ENCODE measurements around the gene GLIS1. TPM values are rescaled to one million over a fixed set of nuclear protein-coding genes. Genes with fewer than 3 reads are reported as not detected.
A peak's percentile ranks its signal among the peaks of the same experiment; 100 is the strongest.

GLIS1 gene
- total RNA-seq, 2 donors from 2014 or later: not detected

DNA sequence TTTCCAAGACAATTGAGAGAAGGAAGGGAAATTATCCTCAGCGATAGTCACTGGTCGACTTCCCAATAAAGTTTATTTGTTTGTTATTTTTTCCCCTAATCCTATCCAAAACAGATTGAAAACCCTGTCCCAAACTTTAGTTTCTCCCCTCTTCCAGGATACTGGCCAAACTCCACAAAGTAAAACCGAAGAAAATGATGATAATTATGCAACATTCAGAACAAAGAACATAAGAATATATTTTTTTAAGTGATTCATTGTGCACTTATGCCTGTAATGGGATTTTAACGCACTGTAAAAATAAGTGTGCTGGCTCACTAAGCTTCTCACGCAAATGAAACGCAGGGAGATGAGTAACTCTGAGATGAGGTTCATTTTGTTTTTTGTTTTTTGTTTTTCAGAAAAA lies 6.0 kb downstream of the GLIS1 start:
- ATAC-seq: no peak
- H3K27me3 Mint-ChIP-seq: peaks cover 36 to 44% of the 10 kb centered on the region in 2 donors

DNA sequence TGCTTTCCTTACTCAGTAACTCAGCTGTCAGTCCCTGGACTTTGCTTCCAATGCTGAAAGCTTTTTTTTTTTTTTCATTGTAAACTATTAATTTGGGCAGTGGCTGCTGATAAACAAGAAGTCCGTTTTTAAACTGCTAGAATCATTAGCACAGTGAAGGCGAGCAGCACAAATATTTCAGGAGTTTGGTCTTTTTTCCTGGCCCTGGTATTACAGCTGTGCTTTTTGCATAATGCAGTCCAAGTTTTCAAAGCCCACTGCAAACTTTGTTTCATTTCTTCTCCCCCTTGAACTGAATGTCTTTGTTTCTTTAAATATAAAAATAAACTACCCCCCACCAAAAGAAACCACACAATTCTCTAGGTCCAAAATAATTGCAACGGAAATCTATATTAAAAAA lies 6.6 kb downstream of the GLIS1 start:
- DNase-seq (ENCODE audit: low spot score): no peak
- Mint-ChIP-seq H3K9me3 (no peaks in the 10 kb centered on the region), H3K36me3 (no peaks in the 10 kb centered on the region), H3K27me3 (peaks cover 36 to 44% of the 10 kb centered on the region in 2 donors), H3K4me3 (no peak overlapping the region), H3K4me1 (ENCODE audit: low read depth in 2 of 2) (no peaks in the 10 kb centered on the region), H3K27ac (no peak overlapping the region)
- no peak for ATAC-seq

More for the DNA sequence above, 6.0 kb downstream of the GLIS1 start:
- no peak overlapping the region for H3K4me3 Mint-ChIP-seq
- no peak overlapping the region for H3K27ac Mint-ChIP-seq
- H3K4me1 Mint-ChIP-seq (ENCODE audit: low read depth in 2 of 2): no peaks in the 10 kb centered on the region
- H3K9me3 Mint-ChIP-seq: no peaks in the 10 kb centered on the region
- H3K36me3 Mint-ChIP-seq: no peaks in the 10 kb centered on the region
- no peak for DNase-seq (ENCODE audit: low spot score)

DNA sequence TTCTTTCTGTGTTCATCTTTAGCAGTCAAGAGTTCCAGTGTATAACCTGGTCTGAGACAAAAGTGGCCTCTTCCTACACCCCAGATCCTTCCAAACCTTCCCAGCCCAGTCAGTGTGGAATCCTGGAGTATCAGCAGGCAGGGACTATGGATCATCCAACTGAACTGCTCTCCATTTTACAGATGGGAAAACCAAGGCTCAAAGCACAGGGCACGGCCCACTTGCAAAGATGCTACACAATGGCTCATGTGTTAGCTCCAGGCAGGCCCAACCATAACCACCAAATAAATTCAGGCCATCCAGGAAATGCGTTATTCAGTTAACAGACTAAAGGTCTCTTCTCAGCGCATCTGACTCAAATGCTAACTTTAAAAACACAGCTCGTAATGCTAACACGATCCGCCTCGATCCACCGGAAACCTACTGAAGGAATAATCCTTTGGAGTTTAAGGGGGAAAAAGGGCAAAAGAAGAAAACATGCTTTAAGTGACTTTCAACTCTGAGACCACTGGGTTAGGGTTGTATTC lies 7.1 kb downstream of the GLIS1 start:
- Mint-ChIP-seq H3K27me3 (peaks cover 36 to 42% of the 10 kb centered on the region in 2 donors), H3K9me3 (no peaks in the 10 kb centered on the region), H3K27ac (no peak overlapping the region), H3K36me3 (no peaks in the 10 kb centered on the region), H3K4me1 (ENCODE audit: low read depth in 2 of 2) (no peaks in the 10 kb centered on the region), H3K4me3 (no peak overlapping the region)
- ATAC-seq (no peak), DNase-seq (ENCODE audit: low spot score) (no peak)

DNA sequence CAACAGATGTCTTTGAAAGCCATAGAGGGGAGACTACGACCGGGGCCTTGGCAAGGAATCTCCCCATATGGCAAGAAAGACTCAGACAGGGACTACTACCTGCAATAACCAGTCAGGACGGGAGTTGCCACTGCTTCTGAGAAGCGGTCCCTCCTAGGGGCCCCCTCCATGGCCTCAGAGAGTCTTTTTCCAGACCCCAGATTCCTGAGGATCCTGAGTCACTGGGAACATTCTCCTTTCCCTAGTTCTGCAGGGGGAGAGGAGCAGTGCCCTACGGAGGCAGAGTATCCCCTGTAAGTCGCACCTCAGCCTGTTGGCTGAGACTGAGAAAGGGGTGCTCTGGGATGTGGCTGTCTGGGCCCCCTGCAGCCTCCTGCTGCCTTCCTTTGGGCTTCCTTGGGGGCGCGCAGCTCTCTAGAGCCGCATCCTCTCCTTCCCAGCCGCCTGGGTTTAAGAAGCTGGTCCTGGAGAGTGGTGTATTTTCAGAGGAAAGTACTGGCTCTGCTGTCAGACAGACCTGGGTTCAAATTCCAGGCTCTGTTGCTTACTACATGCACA lies 7.8 kb downstream of the GLIS1 start:
- peaks cover 32 to 35% of the 10 kb centered on the region in 2 donors for H3K27me3 Mint-ChIP-seq
- H3K9me3 Mint-ChIP-seq: no peaks in the 10 kb centered on the region
- no peak for ATAC-seq
- H3K36me3 Mint-ChIP-seq: no peaks in the 10 kb centered on the region
- no peak for DNase-seq (ENCODE audit: low spot score)
- H3K27ac Mint-ChIP-seq: no peak overlapping the region
- no peaks in the 10 kb centered on the region for H3K4me1 Mint-ChIP-seq (ENCODE audit: low read depth in 2 of 2)
- no peak overlapping the region for H3K4me3 Mint-ChIP-seq

DNA sequence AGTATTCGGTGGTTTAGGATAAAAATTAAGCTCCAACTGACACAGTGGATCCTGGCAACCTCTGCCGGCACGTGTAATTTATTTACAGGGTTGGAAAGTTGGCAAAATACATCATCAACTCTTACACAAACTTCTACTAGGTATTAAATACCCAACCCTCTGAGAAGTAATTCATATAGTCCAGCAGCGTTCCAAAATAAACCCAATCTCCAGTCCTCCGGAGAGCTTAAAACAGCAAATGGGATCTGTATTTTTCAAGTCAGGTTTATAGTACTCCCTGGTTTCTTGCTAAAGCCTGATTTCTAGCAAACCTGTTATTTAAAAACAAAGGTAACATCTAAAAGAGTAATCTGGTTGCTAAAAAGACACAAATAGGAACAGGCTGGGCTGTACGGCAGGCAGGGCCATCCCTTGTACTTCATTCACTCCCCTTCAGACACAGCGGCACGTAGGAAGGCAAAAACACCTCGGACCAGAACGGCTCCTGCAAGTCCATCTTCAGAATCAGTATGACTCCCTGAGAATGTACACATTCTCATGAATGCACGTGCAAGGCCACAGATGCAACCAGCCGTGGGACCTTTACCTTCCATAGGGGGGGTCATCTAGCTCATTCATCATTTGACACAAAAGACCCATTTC lies 8.6 kb downstream of the GLIS1 start:
- no peaks in the 10 kb centered on the region for H3K9me3 Mint-ChIP-seq
- H3K27ac Mint-ChIP-seq: no peak overlapping the region
- no peaks in the 10 kb centered on the region for H3K36me3 Mint-ChIP-seq
- H3K4me1 Mint-ChIP-seq (ENCODE audit: low read depth in 2 of 2): no peaks in the 10 kb centered on the region
- ATAC-seq (no peak), DNase-seq (ENCODE audit: low spot score) (no peak)
- no peak overlapping the region for H3K4me3 Mint-ChIP-seq
- peaks cover 27 to 28% of the 10 kb centered on the region in 2 donors for H3K27me3 Mint-ChIP-seq

DNA sequence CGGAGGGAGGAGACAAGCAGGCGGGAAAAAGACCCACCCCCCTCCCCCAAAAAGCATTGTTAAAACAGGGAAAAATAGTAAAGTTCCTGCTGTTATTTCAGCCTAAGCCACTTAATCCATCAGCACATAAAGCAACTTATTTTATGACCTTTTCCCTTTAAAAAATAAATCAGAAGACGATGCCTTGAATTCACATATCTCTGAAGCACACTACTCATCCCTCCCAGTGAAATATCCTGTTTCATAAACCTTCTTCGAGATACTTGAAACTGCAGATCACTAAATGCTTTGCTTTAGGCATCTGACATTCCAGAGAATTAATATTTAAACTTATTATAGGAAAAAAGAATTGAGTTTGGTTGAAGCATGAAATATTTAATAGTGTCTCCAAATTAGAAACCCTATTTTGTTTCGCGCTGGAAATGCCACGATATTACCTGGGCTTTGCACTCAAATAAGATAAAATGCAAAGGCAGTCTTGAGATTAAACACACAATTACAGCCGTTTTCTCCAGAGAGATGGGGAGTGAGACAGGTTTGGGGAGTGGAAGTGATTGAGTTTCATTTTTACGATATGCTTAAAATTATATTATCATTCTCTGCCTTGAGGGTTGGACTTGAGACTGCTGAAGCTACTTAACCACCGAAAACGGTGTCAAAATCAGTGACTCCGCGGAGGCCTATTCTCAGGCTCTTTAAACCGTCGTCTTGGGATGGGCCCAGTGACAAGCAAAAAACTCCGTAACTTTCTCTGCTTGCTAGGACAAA lies 9.3 kb downstream of the GLIS1 start:
- DNase-seq (ENCODE audit: low spot score) (no peak), ATAC-seq (no peak)
- peaks cover 21 to 23% of the 10 kb centered on the region in 2 donors for H3K27me3 Mint-ChIP-seq
- no peak overlapping the region for H3K27ac Mint-ChIP-seq
- H3K4me1 Mint-ChIP-seq (ENCODE audit: low read depth in 2 of 2): no peaks in the 10 kb centered on the region
- no peaks in the 10 kb centered on the region for H3K9me3 Mint-ChIP-seq
- H3K4me3 Mint-ChIP-seq: no peak overlapping the region
- H3K36me3 Mint-ChIP-seq: no peaks in the 10 kb centered on the region

DNA sequence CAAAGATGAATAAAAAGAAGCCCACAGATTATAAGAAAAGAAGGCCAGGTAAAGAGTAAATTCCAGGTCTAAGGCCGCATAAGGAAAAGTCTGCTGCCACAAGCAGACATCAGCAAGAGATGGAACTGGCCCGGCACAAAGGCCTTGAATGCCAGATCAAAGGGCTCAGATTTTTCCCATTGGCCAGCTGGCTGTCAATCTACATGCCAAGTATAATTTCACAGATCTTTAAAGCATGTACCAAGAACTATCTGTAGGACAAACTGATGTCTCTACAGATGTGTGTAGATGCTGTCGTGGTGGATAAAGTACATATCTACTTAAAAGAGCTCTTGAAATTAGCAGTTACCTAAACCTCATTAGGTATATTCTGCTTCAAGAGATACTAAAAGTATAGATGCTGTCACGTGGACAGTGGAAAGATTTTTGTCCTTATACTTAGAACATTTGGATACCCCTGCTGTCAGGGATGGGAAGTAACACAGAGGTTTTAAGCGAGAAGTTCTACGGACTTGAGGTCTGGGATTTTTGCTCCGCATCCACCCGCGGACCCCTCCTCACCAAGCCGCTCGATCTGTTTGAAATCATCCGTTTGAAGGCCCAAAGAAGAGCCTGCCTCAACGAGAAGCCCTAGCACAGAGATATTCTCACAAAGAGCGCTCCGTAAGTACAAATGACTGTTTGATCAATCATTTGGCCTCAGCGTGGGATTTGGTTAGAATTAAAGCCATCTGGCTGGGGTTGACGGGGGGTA lies 10.1 kb downstream of the GLIS1 start:
- no peaks in the 10 kb centered on the region for H3K4me1 Mint-ChIP-seq (ENCODE audit: low read depth in 2 of 2)

DNA sequence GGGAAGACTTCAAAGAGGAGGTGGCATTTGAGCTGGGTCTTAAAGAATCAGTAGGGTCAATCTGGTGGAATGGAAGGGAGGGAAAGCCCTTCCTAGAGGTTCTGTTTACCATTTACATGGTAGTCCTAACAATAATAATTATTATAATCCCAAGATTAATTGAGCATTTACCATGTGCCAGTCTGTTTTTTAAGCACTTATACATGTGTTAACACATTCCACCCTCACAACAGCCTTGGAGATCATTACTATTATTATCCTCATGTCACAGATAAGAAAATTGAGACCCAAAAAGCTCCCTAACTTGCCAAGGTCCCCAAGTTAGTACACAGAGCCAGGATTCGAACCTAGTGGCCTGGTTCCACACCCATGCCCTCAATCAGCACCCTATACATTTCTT lies 10.8 kb downstream of the GLIS1 start:
- Mint-ChIP-seq H3K36me3 (no peaks in the 10 kb centered on the region), H3K4me3 (no peak overlapping the region), H3K27ac (no peak overlapping the region), H3K27me3 (peaks cover 7 to 13% of the 10 kb centered on the region in 2 donors), H3K9me3 (no peaks in the 10 kb centered on the region), H3K4me1 (ENCODE audit: low read depth in 2 of 2) (no peaks in the 10 kb centered on the region)
- no peak for DNase-seq (ENCODE audit: low spot score)
- no peak for ATAC-seq

More for the DNA sequence above, 10.1 kb downstream of the GLIS1 start:
- no peak overlapping the region for H3K27ac Mint-ChIP-seq
- no peak overlapping the region for H3K4me3 Mint-ChIP-seq
- H3K9me3 Mint-ChIP-seq: no peaks in the 10 kb centered on the region
- DNase-seq (ENCODE audit: low spot score) (no peak), ATAC-seq (no peak)
- H3K27me3 Mint-ChIP-seq: peaks cover 13 to 19% of the 10 kb centered on the region in 2 donors
- H3K36me3 Mint-ChIP-seq: no peaks in the 10 kb centered on the region

DNA sequence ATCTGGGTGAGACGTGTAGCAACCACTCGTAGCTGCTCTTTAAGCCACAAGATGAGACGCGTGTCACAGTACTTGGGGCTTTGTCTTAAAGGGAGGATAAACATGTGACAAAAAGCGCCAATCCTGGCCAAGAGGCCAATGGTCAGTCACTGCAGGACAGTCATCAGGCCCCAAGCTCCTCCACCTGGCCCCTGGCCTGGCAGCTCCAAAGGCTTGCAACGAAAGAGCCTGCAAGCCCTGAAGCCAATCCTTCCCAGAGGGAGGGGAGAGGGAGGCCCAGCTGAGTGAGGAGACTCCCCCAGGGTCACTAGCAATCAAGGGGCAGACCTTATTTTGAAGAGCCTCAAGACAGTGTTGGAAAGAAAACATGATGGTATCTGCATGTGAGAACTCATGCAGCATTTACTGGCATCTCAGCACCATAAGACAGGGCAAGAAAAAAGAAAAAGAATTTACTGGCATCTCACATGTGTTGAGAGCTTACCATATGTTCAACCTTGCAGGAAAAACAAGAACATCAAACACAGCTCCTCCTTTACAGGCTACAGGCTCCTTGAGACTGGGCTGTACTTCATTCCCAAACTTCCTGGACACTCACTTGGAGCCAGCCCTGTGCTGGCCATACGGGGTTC lies 11.4 kb downstream of the GLIS1 start:
- ATAC-seq: peak in 1 of 2 donors; percentile 29
- no peaks in the 10 kb centered on the region for H3K4me1 Mint-ChIP-seq (ENCODE audit: low read depth in 2 of 2)
- H3K9me3 Mint-ChIP-seq: no peaks in the 10 kb centered on the region
- no peaks in the 10 kb centered on the region for H3K36me3 Mint-ChIP-seq
- peaks cover 7 to 11% of the 10 kb centered on the region in 2 donors for H3K27me3 Mint-ChIP-seq
- no peak for DNase-seq (ENCODE audit: low spot score)
- no peak overlapping the region for H3K27ac Mint-ChIP-seq
- H3K4me3 Mint-ChIP-seq: no peak overlapping the region

DNA sequence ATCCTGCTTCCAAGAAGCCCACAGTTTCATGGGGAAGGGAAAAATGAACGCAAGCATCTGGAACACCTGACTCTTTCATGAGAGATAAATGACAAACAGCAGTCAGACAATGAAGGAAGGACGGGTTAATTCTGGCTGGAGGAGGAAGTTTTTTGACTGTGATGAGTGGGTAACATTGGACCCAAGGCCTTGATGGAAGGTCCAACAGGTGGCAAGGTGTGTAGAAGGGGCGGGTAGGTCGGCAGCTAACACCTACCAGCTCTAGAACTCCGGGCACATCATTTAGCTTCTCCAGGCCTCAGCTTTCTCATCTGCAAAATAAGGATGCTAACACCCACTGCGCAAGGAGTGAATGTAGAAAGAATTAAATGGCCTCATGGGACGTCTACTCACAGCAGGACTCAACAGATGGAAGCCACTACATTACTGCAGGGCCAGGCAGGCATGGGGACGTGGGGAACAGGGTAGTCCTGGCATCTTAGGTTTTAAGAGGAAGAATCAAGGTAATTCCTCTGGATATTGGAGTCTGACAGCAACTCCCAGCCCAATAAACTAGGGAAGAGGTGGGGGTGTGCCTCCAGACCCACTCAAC lies 12.9 kb downstream of the GLIS1 start:
- Mint-ChIP-seq H3K27ac (no peak overlapping the region), H3K9me3 (no peaks in the 10 kb centered on the region), H3K27me3 (peaks cover 7% of the 10 kb centered on the region in 2 donors), H3K36me3 (no peaks in the 10 kb centered on the region), H3K4me1 (ENCODE audit: low read depth in 2 of 2) (no peaks in the 10 kb centered on the region), H3K4me3 (no peak overlapping the region)
- DNase-seq (ENCODE audit: low spot score) (no peak), ATAC-seq (no peak)

DNA sequence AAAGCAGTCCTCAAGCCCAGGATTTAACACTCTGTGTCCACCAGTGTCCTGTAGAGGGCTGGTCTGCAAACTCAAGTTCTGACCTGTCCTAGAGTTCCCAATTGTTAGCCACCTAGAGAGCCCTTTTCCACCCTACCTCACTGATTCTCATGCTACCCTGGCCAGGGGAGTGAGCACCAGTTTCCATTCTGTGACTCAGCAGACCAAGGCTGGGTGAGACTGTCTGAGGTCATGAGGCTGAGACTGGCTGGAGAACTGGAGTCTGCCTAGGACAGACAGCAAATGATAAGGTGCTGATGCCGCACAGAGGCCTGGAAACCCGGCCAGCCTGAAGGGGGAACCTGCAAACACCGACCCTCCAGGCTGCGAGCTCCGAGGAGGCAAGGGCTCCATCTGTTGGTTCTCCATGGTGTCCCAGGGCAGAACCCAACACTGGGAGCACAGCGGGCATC lies 13.7 kb downstream of the GLIS1 start:
- Mint-ChIP-seq H3K4me3 (no peak overlapping the region), H3K9me3 (no peaks in the 10 kb centered on the region), H3K27ac (no peak overlapping the region), H3K4me1 (ENCODE audit: low read depth in 2 of 2) (no peaks in the 10 kb centered on the region), H3K27me3 (peaks cover 1 to 4% of the 10 kb centered on the region in 2 donors), H3K36me3 (no peaks in the 10 kb centered on the region)
- ATAC-seq: peak in 1 of 2 donors; percentile 36
- DNase-seq (ENCODE audit: low spot score): no peak

DNA sequence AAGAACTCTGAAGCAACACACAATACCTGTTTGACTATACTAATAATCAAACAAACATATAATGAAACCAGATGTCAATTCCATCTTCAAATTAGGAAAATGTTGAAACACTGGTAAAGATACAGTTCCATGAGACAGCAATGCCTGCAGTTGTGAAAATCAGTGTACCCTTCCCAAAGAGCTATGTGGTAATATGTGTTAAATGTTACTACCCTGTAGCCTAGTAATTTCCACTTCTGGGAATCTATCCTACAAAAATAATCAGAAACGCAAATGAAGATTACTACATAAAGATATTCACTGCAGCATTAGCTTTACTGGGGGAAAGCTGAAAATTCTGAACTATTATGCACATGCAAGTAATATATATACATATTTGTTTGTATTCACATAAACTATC lies 16.9 kb downstream of the GLIS1 start:
- H3K4me3 Mint-ChIP-seq: no peak overlapping the region
- H3K4me1 Mint-ChIP-seq (ENCODE audit: low read depth in 2 of 2): no peaks in the 10 kb centered on the region
- DNase-seq (ENCODE audit: low spot score) (no peak), ATAC-seq (no peak)
- peaks cover 9 to 10% of the 10 kb centered on the region in 2 donors for H3K27me3 Mint-ChIP-seq
- no peaks in the 10 kb centered on the region for H3K9me3 Mint-ChIP-seq
- no peaks in the 10 kb centered on the region for H3K36me3 Mint-ChIP-seq
- no peak overlapping the region for H3K27ac Mint-ChIP-seq

DNA sequence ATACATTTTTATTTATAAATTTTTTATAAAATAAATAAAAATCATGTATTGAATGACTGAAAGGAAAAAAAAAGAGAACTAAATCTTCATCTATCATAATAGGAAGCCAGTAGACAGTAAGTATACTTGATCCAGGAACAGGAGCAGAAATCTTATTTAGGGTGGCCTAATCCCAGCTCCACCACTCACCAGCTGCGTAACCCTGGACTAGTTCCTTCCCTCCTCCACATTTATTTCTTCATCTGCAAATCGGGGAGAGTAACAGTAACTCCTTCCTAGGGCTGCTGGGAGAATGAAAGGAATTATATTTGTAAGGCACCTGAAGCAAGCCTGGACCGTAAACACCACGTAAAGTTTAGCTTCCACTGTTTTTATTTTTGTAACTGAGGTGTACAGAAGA lies 17.9 kb downstream of the GLIS1 start:
- ATAC-seq (no peak), DNase-seq (ENCODE audit: low spot score) (no peak)
- Mint-ChIP-seq H3K36me3 (no peaks in the 10 kb centered on the region), H3K4me1 (ENCODE audit: low read depth in 2 of 2) (no peaks in the 10 kb centered on the region), H3K4me3 (no peak overlapping the region), H3K27me3 (peaks cover 9 to 10% of the 10 kb centered on the region in 2 donors), H3K9me3 (no peaks in the 10 kb centered on the region), H3K27ac (no peak overlapping the region)

Data from natural killer cell treated with Interleukin-12 subunit alpha and Interleukin-12 subunit beta and Interleukin-15 and Interleukin-18, amount 100 ng/mL, for 72 hours (primary cell).